Measurements from ENCODE around the gene APBB2. TPM values are rescaled to one million over a fixed set of nuclear protein-coding genes. Genes with fewer than 3 reads are reported as not detected.
A peak's percentile ranks its signal among the peaks of the same experiment; 100 is the strongest.

APBB2 gene
- total RNA-seq, 1 experiment from 2014 or later: 80.7 TPM

DNA sequence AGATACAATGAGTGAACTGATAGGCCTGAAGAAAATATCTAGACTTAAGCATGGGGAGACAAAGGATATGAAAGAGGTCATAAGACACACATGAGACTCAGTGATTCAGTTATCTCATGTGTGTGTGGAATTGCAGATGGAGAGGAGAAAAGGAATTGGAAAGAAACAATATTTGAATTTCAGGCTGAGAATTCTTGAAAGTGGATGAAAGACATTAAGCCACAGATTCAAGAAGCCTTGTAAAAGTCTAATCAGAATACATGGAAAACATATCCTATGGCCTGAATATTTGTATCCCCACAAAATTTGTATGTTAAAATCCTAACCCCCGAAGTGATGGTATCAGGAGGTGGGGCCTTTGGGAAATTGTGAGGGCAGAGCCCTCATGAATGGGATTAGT is 436.3 kb downstream of the APBB2 start:
- no peak for DNase-seq
- Mint-ChIP-seq H3K36me3 (ENCODE audit: insufficient read depth, unreplicated experiment) (no peaks in the 10 kb centered on the region), H3K4me3 (ENCODE audit: unreplicated experiment) (no peak overlapping the region), H3K4me1 (ENCODE audit: low read depth, unreplicated experiment) (no peaks in the 10 kb centered on the region), H3K9me3 (ENCODE audit: unreplicated experiment) (no peaks in the 10 kb centered on the region), H3K27ac (ENCODE audit: unreplicated experiment) (no peak overlapping the region), H3K27me3 (ENCODE audit: insufficient read depth, unreplicated experiment) (no peaks in the 10 kb centered on the region)
- Histone ChIP-seq H3K36me3 (ENCODE audit: control insufficient read depth, insufficient read depth, low read length) (no peaks in the 10 kb centered on the region; the same call in 1 of the 2 replicates), H3K4me3 (ENCODE audit: low read depth, low read length) (no peak overlapping the region), H3K4me1 (no peaks in the 10 kb centered on the region), H3K27me3 (replicated peaks; ENCODE audit: control insufficient read depth, insufficient read depth, low read length) (no peaks in the 10 kb centered on the region), H3K9me3 (no peaks in the 10 kb centered on the region)
- BruUV-seq (replicated peaks): no TSS peak
- POLR2A ChIA-PET: no interaction called here
- TF ChIP-seq, protein P1, sequence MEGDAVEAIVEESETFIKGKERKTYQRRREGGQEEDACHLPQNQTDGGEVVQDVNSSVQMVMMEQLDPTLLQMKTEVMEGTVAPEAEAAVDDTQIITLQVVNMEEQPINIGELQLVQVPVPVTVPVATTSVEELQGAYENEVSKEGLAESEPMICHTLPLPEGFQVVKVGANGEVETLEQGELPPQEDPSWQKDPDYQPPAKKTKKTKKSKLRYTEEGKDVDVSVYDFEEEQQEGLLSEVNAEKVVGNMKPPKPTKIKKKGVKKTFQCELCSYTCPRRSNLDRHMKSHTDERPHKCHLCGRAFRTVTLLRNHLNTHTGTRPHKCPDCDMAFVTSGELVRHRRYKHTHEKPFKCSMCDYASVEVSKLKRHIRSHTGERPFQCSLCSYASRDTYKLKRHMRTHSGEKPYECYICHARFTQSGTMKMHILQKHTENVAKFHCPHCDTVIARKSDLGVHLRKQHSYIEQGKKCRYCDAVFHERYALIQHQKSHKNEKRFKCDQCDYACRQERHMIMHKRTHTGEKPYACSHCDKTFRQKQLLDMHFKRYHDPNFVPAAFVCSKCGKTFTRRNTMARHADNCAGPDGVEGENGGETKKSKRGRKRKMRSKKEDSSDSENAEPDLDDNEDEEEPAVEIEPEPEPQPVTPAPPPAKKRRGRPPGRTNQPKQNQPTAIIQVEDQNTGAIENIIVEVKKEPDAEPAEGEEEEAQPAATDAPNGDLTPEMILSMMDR (IDR thresholded peaks at IDR 0.05; ENCODE audit: insufficient read depth in 1 of 2, low read depth in 1 of 2, low read length in 1 of 2, severe bottlenecking in 1 of 2, unreplicated experiment in 1 of 2): no peak
- intact Hi-C loops (cut with micrococcal nuclease; ENCODE audit: unreplicated experiment): no loop called here
- CTCF ChIA-PET: no interaction called here

DNA sequence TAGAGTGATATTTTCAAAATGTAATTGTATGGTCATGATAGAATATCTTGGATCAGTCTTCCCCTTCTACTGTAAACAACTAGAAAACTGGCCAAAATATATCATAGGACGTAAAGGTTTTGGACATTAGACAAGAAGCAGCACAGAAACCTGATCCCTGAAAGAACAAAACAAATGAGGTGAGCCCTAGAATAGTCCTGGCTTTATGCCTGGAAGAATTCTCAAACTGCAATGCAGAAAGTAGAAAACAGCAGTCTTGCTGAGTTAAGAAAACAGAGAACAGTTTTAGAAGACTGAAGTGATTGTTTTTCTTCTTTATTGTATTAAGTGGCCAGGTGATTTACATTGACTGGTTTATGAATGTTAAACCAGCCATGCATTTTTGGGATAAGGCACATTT is 445.1 kb downstream of the APBB2 start:
- H3K9me3 Mint-ChIP-seq (ENCODE audit: unreplicated experiment): no peaks in the 10 kb centered on the region
- H3K4me3 Mint-ChIP-seq (ENCODE audit: unreplicated experiment): no peak overlapping the region
- no peaks in the 10 kb centered on the region for H3K36me3 Mint-ChIP-seq (ENCODE audit: insufficient read depth, unreplicated experiment)
- H3K4me1 Mint-ChIP-seq (ENCODE audit: low read depth, unreplicated experiment): no peaks in the 10 kb centered on the region
- no peaks in the 10 kb centered on the region for H3K9me3 ChIP-seq
- POLR2A ChIA-PET: no interaction called here
- BruUV-seq (replicated peaks): no TSS peak
- no peak for DNase-seq
- intact Hi-C loops (cut with micrococcal nuclease; ENCODE audit: unreplicated experiment): no loop called here
- no peak overlapping the region for H3K4me3 ChIP-seq (ENCODE audit: low read depth, low read length)
- H3K27ac Mint-ChIP-seq (ENCODE audit: unreplicated experiment): no peak overlapping the region
- H3K4me1 ChIP-seq: no peaks in the 10 kb centered on the region
- H3K36me3 ChIP-seq (ENCODE audit: control insufficient read depth, insufficient read depth, low read length): no peaks in the 10 kb centered on the region
- no peaks in the 10 kb centered on the region for H3K27me3 Mint-ChIP-seq (ENCODE audit: insufficient read depth, unreplicated experiment)
- no peaks in the 10 kb centered on the region for H3K27me3 ChIP-seq (replicated peaks; ENCODE audit: control insufficient read depth, insufficient read depth, low read length)
- CTCF ChIA-PET: no interaction called here
- TF ChIP-seq, protein P1 (IDR thresholded peaks at IDR 0.05; ENCODE audit: insufficient read depth in 1 of 2, low read depth in 1 of 2, low read length in 1 of 2, severe bottlenecking in 1 of 2, unreplicated experiment in 1 of 2): no peak

DNA sequence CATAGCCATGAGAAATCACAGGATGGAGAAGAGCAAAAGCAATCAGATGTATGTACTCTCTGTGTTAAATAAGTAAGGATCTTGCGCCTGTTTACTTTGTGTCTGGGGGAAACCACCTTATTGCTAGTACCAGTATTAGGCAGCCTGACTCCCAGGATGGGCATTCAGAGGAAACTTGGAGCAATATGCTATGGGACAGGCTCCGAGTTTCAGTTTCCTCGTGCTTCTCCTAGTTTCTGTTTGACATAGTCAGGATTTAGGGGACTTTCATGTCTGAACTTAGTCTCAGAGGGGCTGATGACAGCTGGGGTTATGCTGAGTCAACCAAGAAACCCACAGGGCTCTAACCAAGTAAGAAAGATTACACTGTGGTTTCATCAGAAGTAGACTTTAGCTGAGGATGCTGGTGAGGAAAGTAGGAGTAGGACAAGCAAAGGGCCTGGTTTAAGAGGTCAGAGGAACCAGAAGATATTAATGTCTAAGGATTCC is 451.1 kb downstream of the APBB2 start:
- Histone ChIP-seq H3K27me3 (replicated peaks; ENCODE audit: control insufficient read depth, insufficient read depth, low read length) (no peaks in the 10 kb centered on the region), H3K36me3 (ENCODE audit: control insufficient read depth, insufficient read depth, low read length) (no peaks in the 10 kb centered on the region), H3K9me3 (no peaks in the 10 kb centered on the region), H3K4me1 (no peaks in the 10 kb centered on the region), H3K4me3 (ENCODE audit: low read depth, low read length) (no peak overlapping the region)
- TF ChIP-seq, protein P1 (IDR thresholded peaks at IDR 0.05; ENCODE audit: insufficient read depth in 1 of 2, low read depth in 1 of 2, low read length in 1 of 2, severe bottlenecking in 1 of 2, unreplicated experiment in 1 of 2): no peak
- Mint-ChIP-seq H3K27me3 (ENCODE audit: insufficient read depth, unreplicated experiment) (no peaks in the 10 kb centered on the region), H3K36me3 (ENCODE audit: insufficient read depth, unreplicated experiment) (no peaks in the 10 kb centered on the region), H3K9me3 (ENCODE audit: unreplicated experiment) (no peaks in the 10 kb centered on the region), H3K4me1 (ENCODE audit: low read depth, unreplicated experiment) (peaks cover 6% of the 10 kb centered on the region), H3K27ac (ENCODE audit: unreplicated experiment) (no peak overlapping the region), H3K4me3 (ENCODE audit: unreplicated experiment) (no peak overlapping the region)
- ChIA-PET CTCF (no interaction called here), POLR2A (no interaction called here)
- DNase-seq: peak in 1 of 2 experiments; percentile 22
- intact Hi-C loops (cut with micrococcal nuclease; ENCODE audit: unreplicated experiment): no loop called here
- BruUV-seq (replicated peaks): no TSS peak

Other genes with a start within 250 kb of the APBB2 start
- 198 and 233 TPM in 2 replicates for gene UCHL1, start 42.4 kb upstream of the APBB2 start, total RNA-seq (2022)

Data from Caco-2 (cell line).